OCI-LY1 (cell line): Measurements from ENCODE around the gene ANKRD13B.

ENCODE experiments used
- H2AFZ ChIP-seq: fragments of 200-600 bp; sonication (generic), shearing (Covaris generic); 2 replicates; pipeline ENCODE4 v1.6.0; 2014; ENCODE audit warnings: antibody characterized with exemption, mild to moderate bottlenecking, low read length
- H3F3A ChIP-seq: fragments of 200-600 bp; sonication (generic), shearing (Covaris generic); 2 replicates; pipeline ENCODE4 v1.6.0; 2014; ENCODE audit warnings: mild to moderate bottlenecking, antibody characterized with exemption, low read length, moderate library complexity; ENCODE audit not compliant: insufficient read depth
- H3K27ac ChIP-seq: fragments of 200-600 bp; sonication (generic); 2 replicates; pipeline ENCODE4 v1.5.1; 2014; ENCODE audit warnings: low read length, mixed run types, mild to moderate bottlenecking, low read depth; ENCODE audit not compliant: poor library complexity, severe bottlenecking
- H3K27me3 ChIP-seq: fragments of 200-600 bp; sonication (generic); 2 replicates; pipeline ENCODE4 v1.6.0; 2014; ENCODE audit warnings: antibody characterized with exemption, mild to moderate bottlenecking, low read length, moderate library complexity; ENCODE audit not compliant: insufficient read depth
- H3K36me3 ChIP-seq: fragments of 200-600 bp; sonication (generic); 2 replicates; pipeline ENCODE4 v1.6.1; 2014; ENCODE audit warnings: mild to moderate bottlenecking, antibody characterized with exemption, low read length, moderate library complexity, mixed read lengths; ENCODE audit not compliant: insufficient read depth
- H3K4me1 ChIP-seq: fragments of 200-600 bp; sonication (generic); 2 replicates; pipeline ENCODE4 v1.5.1; 2014; ENCODE audit warnings: mild to moderate bottlenecking, low read length, moderate library complexity; ENCODE audit not compliant: insufficient read depth, severe bottlenecking
- H3K4me2 ChIP-seq: fragments of 200-600 bp; sonication (generic), shearing (Covaris generic); 2 replicates; pipeline ENCODE4 v1.6.1; 2014; ENCODE audit warnings: low read length
- H3K4me3 ChIP-seq: fragments of 200-600 bp; sonication (generic); 2 replicates; pipeline ENCODE4 v1.5.1; 2014; ENCODE audit warnings: low read length, low read depth, mild to moderate bottlenecking, mixed read lengths; ENCODE audit not compliant: poor library complexity, severe bottlenecking
- H3K79me2 ChIP-seq: fragments of 200-600 bp; shearing (Covaris generic); 2 replicates; pipeline ENCODE4 v1.6.1; 2016; ENCODE audit warnings: mixed run types, low read length, mixed read lengths; ENCODE audit not compliant: insufficient read depth
- H3K9ac ChIP-seq: fragments of 200-600 bp; sonication (generic), shearing (Covaris generic); 2 replicates; pipeline ENCODE4 v1.6.1; 2014; ENCODE audit warnings: mild to moderate bottlenecking, low read length, mixed read lengths
- H3K9me2 ChIP-seq: fragments of 200-600 bp; sonication (generic), shearing (Covaris generic); 2 replicates; pipeline ENCODE4 v1.6.1; 2014; ENCODE audit warnings: low read depth, mild to moderate bottlenecking, low read length, mixed read lengths
- H3K9me3 ChIP-seq: fragments of 200-600 bp; shearing (Covaris generic); 2 replicates; pipeline ENCODE4 v1.6.1; 2014; ENCODE audit warnings: low read length, mixed read lengths
- H4K20me1 ChIP-seq: fragments of 200-600 bp; sonication (generic), shearing (Covaris generic); 2 replicates; pipeline ENCODE4 v1.6.0; 2016; ENCODE audit warnings: mild to moderate bottlenecking, low read length; ENCODE audit not compliant: insufficient read depth
- EZH2 ChIP-seq: fragments of 200-600 bp; sonication (generic), shearing (Covaris generic); IDR thresholded peaks from 2 replicates; pipeline ENCODE4 v1.8.0; 2017; ENCODE audit warnings: borderline replicate concordance, mixed run types, mild to moderate bottlenecking, antibody characterized with exemption, low read length, moderate library complexity, mixed read lengths
- TF ChIP-seq, protein P1 (sequence below): fragments of 200-600 bp; sonication (generic), shearing (Covaris generic); IDR thresholded peaks from 2 replicates; pipeline ENCODE4 v1.5.1; 2017; ENCODE audit warnings: mild to moderate bottlenecking, antibody characterized with exemption, low read length, moderate library complexity, mixed read lengths

Gene ANKRD13B

DNA sequence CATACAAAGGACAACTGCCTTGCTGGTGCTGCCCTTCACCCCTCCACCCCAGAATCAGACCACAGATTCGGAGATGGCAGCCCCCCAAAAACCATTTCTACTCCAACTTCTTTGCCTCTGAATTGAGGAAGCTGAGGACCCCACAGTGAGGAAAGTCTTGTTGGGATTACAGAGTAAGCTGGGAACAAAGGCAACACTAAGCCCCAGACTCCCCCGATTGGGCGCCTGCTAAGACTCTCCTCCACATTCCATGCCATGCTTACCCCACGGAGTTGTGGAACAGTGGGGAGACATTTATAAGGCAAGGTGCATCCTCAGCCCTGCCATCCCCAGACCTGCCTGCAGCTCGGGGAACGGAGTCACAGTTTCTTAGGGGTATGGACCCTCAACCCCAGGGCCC is 5.3 kb upstream of the ANKRD13B start:
- Histone ChIP-seq H3K27ac (peak overlapping the region; percentile 25), H3K36me3 (peaks cover 11% of the 10 kb centered on the region), H3K4me1 (peaks cover 77% of the 10 kb centered on the region), H3K27me3 (no peaks in the 10 kb centered on the region), H3K4me2 (peak overlapping the region; percentile 94), H2AFZ (no peak overlapping the region), H3K4me3 (peak overlapping the region; percentile 94), H3K9me2 (no peaks in the 10 kb centered on the region), H4K20me1 (no peaks in the 10 kb centered on the region), H3F3A (no peaks in the 10 kb centered on the region), H3K79me2 (peaks cover 9% of the 10 kb centered on the region; the same call in 1 of the 2 replicates), H3K9me3 (no peaks in the 10 kb centered on the region), H3K9ac (peak overlapping the region; percentile 88)
- no peak for TF ChIP-seq EZH2
- TF ChIP-seq, protein P1, sequence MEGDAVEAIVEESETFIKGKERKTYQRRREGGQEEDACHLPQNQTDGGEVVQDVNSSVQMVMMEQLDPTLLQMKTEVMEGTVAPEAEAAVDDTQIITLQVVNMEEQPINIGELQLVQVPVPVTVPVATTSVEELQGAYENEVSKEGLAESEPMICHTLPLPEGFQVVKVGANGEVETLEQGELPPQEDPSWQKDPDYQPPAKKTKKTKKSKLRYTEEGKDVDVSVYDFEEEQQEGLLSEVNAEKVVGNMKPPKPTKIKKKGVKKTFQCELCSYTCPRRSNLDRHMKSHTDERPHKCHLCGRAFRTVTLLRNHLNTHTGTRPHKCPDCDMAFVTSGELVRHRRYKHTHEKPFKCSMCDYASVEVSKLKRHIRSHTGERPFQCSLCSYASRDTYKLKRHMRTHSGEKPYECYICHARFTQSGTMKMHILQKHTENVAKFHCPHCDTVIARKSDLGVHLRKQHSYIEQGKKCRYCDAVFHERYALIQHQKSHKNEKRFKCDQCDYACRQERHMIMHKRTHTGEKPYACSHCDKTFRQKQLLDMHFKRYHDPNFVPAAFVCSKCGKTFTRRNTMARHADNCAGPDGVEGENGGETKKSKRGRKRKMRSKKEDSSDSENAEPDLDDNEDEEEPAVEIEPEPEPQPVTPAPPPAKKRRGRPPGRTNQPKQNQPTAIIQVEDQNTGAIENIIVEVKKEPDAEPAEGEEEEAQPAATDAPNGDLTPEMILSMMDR = no peak

DNA sequence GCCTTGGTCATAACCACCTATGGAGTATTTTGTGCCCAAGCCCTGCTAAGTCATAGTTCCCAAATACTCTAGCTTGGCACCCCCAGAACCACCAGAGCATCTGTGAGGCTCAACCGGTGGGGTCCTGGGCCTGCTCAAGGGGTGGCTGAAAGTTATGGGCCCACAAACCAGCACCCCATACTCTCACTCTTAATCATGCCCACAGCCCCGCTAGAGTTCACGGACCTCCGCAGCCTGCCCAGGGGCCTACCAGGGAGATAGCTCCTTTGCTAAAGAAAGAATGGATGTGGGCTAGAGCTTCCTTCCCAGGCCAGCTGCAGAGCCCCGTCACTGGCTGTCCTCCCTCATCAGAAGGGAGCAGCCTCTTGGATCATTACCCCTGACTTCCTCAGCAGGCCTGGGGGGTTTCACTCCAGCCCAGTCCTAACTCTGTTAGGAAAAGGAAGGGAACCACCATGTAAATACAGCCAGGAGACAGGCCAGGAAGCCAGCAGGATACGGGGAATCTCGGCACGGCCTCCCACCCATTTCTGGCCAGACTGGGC is 4.8 kb upstream of the ANKRD13B start:
- Histone ChIP-seq H3K27me3 (no peaks in the 10 kb centered on the region), H3K9me2 (no peaks in the 10 kb centered on the region), H2AFZ (no peak overlapping the region), H3K36me3 (peaks cover 9% of the 10 kb centered on the region), H3K79me2 (peaks cover 9% of the 10 kb centered on the region; the same call in 1 of the 2 replicates), H3K4me1 (peaks cover 80% of the 10 kb centered on the region), H3K4me2 (peak overlapping the region; percentile 94), H3K4me3 (peak overlapping the region; percentile 94), H3F3A (no peaks in the 10 kb centered on the region), H3K27ac (peak overlapping the region; percentile 25), H3K9me3 (no peaks in the 10 kb centered on the region), H4K20me1 (no peaks in the 10 kb centered on the region), H3K9ac (peak overlapping the region; percentile 88)
- TF ChIP-seq, protein P1 = no peak
- TF ChIP-seq EZH2 = no peak

DNA sequence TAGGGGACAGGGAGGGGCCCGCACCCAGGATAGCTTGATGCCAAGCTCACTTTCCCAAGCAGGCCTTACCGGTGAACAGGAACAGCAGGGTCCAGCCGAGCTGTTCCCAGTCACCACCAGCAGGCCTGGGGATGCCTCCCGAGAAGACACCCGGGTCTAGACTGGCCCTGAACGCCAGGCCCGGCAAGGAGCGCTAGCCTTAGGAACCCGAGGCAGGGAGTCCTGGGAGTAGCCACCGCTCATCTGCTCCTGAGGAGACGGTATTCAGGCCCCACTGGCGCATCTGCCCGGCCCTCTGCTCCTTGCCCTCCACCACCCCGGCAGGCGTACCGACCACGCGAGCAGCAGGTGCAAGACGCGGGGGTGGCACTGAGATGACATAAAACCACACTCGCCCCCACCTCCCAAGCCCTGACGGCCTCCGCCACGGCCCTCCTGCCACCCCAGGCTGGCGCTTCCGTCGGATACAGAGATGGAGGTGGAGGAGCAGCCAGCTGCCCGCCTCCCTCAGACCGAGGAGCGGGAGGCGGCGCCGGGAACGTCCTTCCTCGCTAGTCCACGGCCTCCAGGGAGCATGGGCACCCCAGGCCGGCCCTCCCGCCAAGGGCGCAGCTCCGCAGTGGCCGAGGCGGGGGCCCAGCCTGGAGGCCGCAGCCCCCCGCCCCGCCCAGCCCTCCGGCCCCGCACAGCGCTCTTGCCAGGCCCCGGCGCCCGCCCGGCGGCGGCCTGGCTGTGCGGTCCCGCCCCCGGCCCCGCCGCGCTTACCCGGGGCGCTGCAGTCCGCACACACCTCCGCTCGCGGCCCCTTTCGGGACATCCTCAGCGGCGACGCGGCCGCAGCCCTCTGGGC is 4.1 kb upstream of the ANKRD13B start:
- no peaks in the 10 kb centered on the region for H3F3A ChIP-seq
- H3K9ac ChIP-seq = peak overlapping the region; percentile 88
- peak overlapping the region; percentile 94 for H3K4me3 ChIP-seq
- H3K4me1 ChIP-seq = peaks cover 83% of the 10 kb centered on the region
- no peak overlapping the region for H2AFZ ChIP-seq
- H3K9me2 ChIP-seq = no peaks in the 10 kb centered on the region
- H3K9me3 ChIP-seq = no peaks in the 10 kb centered on the region
- TF ChIP-seq EZH2 = no peak
- TF ChIP-seq, protein P1 = no peak
- 0 out of 2 replicates have a peak, but pooled peaks cover 2% of the 10 kb centered on the region for H3K36me3 ChIP-seq
- peaks cover 9% of the 10 kb centered on the region; the same call in 1 of the 2 replicates for H3K79me2 ChIP-seq
- peak overlapping the region; percentile 25 for H3K27ac ChIP-seq
- no peaks in the 10 kb centered on the region for H3K27me3 ChIP-seq
- H3K4me2 ChIP-seq = peak overlapping the region; percentile 94
- no peaks in the 10 kb centered on the region for H4K20me1 ChIP-seq
